ENCODE measurements around the gene SLC25A29.
A peak's percentile ranks its signal among the peaks of the same experiment; 100 is the strongest.

SLC25A29 gene

DNA sequence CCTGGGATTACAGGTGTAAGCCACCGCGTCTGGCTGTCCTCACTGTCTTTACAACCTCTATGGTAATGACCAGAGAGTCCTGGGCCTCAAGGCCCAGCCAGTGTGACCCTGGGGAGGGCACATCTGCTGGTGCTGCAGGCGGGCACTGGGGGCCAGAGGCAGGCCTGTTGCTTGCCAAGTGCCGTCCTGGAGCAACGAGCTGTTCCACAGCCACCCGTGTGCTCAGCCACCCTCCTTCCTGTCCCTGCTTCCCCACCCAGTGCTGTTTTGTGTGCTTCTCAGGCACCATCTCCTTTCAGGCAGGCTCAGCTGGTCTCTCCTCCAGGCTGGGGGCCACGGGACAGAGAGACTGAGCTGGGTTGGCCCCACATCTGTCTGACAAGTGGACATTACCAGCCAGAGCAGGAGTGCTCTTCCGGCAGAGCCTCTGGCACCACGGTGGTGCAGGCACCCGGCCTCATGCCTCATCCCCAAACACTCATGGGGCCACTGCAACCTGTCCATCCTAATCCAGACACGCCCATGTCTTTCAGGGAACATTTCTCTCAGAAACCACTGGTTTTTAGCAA, 25.9 kb upstream of the SLC25A29 start:
- no peak for DNase-seq (ENCODE audit: low read depth in 2 of 2)

DNA sequence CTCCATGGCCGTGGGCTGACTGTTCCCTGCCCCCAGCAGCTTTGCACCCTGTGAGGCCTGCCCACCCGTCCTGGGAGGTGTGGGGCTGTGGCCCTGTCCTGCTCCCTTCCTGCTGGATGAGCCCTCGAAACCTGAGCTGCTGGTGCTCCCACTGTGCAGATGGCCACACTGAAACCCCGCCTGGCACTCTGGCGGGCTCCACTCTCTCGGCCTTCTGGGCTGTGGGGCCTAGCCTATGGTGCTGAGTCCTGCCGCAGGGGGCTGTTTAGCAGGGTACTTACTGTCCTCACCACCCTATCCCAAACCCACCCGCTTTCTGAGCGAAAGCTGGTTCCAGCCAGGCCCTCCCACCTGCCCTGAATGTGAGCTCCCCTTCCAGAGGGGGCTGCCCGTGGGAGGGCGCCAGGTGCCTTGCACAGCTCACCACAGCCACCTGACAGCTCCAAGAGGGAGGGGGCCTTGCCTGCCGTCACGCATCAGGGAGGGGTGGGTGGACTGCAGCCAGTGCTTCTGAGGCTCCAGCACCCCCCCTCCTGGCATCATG, 24.2 kb upstream of the SLC25A29 start:
- DNase-seq (ENCODE audit: low read depth in 2 of 2): no peak

DNA sequence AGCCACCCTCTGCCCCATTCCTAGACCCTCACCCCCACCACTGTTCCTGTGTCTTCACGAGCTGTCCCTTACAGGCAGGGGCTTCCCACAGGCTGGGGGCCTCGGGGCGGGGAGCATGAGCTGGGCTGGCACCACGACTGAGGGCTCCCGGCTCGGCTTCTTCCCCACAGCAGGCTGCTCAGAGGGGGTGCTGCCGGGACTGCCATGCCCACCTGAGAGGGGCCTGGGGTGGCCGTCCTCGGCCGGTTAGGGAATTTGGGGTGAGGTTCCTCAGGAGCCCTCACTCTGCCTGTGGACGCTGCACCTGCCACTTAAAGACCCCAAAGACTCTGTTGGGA, 23.7 kb upstream of the SLC25A29 start:
- DNase-seq (ENCODE audit: low read depth in 2 of 2): no peak

DNA sequence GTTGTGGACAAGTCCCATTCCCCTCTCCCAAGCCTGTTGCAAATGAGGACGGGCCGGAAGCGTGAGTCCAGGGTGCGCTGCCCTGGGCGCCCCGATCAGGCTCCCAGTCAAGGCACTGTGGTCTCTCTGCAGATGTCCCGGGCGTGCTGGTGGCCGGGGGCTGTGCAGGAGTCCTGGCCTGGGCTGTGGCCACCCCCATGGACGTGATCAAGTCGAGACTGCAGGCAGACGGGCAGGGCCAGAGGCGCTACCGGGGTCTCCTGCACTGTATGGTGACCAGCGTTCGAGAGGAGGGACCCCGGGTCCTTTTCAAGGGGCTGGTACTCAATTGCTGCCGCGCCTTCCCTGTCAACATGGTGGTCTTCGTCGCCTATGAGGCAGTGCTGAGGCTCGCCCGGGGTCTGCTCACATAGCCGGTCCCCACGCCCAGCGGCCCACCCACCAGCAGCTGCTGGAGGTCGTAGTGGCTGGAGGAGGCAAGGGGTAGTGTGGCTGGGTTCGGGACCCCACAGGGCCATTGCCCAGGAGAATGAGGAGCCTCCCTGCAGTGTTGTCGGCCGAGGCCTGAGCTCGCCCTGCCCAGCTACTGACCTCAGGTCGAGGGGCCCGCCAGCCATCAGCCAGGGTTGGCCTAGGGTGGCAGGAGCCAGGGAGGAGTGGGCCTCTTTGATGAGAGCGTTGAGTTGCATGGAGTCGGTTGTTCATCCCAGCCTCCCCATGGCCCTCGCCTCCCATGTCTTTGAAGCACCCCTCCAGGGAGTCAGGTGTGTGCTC, 23.2 kb upstream of the SLC25A29 start:
- DNase-seq (ENCODE audit: low read depth in 2 of 2): no peak

DNA sequence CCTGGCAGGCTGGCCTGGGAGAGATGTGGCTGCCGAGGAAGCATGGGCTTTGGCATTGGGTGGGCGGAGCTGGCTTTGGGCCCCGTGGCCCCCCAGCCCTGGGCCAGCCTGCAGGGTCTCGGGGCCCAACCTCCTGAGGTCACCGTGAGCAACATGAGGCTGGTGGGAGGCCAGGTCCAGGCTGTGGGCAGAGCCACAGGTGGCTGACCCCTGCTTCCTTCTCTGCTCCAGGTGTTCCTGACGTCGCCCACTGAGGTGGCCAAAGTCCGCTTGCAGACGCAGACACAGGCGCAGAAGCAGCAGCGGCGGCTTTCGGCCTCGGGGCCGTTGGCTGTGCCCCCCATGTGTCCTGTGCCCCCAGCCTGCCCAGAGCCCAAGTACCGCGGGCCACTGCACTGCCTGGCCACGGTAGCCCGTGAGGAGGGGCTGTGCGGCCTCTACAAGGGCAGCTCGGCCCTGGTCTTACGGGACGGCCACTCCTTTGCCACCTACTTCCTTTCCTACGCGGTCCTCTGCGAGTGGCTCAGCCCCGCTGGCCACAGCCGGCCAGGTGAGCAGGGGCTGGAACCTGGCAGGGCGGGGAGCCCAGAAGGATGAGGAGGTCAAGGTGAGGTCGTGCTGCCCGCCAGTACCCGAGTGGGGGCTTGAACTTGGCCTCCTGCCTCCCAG, 22.4 kb upstream of the SLC25A29 start:
- DNase-seq (ENCODE audit: low read depth in 2 of 2): no peak

DNA sequence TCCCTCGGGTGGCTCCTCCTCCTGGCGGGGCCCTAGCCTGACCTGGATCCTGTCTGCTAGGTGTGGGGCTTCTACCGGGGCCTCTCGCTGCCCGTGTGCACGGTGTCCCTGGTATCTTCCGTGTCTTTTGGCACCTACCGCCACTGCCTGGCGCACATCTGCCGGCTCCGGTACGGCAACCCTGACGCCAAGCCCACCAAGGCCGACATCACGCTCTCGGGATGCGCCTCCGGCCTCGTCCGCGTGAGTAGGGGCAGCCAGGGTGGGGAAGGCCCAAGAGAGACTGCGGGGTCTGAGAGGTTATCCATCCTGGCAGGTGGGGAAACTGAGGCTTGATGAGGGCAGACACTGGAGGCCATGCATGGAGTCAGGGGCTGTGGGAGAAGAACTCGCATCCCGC, 20.9 kb upstream of the SLC25A29 start:
- DNase-seq (ENCODE audit: low read depth in 2 of 2): no peak

DNA sequence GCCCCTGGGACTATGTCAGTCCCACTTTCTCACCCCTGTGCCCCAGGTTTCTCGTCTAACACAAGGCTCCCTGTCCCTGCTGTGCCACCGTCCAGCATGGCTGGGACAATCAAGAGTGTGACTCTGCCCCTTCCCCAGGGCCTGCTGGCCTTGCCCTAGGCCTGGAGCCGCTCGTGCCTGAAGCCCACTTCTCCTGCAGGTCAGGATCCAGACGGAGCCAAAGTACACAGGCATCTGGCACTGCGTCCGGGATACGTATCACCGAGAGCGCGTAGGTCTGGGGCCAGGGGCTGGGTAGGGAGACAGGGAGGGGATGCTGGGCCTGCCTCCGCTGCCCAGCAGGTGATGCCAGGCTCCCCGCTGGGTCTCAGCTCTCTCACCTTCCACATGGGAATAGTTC, 19.7 kb upstream of the SLC25A29 start:
- no peak for DNase-seq (ENCODE audit: low read depth in 2 of 2)

DNA sequence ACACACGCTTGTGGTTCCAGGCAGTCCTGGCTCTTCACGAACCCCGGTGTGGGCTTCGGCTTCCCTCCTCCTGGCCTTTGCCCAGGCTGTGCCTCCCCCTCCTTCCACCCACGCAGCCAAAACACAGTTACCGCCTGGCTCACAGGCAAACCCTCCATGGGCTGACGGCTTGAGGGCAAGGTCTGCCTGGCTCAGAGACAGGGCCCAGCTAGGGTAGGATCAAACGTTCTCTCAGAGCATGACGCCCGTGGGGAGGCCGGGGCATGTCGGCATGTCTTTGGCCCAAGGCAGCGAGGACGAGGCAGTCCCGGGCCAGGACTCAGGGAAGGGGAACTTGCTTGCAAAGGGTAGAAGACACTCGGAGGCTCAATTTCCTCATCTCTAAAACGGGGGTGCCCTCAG, 19.0 kb upstream of the SLC25A29 start:
- DNase-seq (ENCODE audit: low read depth in 2 of 2): no peak

DNA sequence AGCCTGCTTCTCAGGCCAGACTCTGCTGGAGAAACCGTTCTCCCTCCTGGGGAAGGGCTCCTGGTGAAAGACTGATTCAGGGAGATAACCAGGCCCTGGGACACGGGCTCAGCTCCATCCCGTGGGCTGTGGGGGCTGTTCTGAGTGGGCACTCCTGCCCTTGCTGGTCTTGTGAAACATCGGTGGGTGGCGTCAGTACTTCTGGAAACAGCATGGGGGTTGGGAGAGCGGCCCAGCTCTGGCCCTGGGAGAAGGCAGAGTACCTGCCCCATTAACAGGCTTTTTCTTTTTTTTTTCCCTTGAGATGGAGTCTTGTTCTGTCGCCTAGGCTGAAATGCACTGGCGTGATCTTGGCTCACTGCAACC, 17.7 kb upstream of the SLC25A29 start:
- DNase-seq (ENCODE audit: low read depth in 2 of 2): no peak

DNA sequence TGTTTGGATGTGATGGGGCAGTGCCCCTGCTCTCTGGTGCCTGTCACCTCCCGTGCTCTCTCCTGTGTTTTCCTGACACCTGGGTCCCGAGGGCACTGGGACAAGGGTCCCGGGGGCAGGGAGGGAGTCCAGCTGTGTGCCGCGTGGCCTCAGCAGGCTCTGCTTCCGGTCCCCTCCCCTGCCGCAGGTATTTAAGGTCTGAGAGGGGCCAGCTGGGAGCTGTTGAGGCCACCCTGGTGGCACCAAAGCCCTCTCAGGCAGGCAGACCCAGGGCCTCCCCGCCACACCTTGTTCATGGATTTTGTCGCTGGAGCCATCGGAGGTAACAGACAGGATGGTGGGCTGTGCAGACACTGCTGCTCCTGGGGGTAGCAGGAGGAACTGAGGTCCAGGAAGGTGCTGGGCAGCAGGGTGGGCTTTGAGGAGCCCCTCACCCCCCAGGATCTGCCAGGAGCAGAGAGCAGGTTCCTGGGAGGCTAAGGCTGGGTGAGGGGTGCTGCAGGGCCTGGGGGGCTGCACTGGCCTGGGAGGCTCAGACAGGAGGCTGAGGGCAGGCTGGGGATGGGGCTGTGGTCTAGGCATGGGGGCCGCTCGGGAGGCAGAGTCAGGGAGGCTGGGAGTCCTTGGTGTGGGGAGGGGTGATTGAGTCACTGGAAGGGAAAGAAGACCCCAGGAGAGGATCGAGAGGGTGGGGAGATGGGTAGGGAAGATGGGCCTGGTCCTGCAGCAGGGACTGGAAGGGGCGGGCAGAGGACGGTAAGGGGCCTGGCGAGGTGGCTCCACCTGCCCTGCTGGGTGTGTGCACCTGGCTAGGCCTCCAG, 17.1 kb upstream of the SLC25A29 start, which contains the start of gene SLC25A47:
SLC25A47 (plus strand) TSS at position 219 of the 821 bp plus-strand sequence; CDS start at position 295, 76 bp downstream.
- DNase-seq (ENCODE audit: low read depth in 2 of 2): no peak

DNA sequence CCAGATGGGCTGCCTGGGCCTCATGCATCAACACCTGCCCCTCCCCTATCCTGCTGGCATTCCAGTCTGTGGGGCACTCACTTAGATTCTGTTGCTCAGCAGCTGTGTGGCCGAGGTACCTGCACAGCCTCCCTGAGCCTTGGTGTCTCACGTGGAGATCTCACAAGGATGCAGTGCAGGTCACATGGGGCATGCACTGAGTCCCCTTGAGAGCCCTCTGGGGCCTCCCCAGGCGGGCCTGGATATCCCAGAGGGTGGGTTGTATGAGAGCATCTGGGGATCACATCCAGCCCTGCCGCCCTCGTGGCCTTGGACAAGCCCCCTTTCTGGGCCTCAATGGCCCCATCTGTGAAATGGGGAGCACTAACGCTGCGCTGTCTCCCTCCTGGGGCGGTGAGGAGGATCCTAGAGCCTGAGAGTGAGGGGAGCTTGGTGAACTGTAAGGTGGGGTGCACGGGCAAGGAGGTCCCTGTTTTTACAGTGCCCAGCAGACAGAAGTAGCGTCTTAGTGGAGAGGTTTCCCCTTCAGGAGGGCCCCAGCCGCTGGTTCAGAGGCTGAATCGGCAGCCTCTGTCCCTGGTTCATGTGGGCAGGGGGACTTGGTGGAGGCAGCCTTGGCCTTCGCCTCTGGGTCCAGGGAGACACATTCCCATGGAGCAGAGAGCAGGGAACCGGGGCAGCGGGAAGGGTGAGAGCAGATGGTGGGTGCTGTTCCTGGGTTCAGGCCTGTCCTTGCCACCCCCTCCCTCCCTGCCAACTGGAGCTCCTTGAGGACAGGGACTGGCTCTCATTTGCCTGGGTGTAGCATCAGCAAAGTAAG, 16.1 kb upstream of the SLC25A29 start:
- DNase-seq (ENCODE audit: low read depth in 2 of 2): no peak

DNA sequence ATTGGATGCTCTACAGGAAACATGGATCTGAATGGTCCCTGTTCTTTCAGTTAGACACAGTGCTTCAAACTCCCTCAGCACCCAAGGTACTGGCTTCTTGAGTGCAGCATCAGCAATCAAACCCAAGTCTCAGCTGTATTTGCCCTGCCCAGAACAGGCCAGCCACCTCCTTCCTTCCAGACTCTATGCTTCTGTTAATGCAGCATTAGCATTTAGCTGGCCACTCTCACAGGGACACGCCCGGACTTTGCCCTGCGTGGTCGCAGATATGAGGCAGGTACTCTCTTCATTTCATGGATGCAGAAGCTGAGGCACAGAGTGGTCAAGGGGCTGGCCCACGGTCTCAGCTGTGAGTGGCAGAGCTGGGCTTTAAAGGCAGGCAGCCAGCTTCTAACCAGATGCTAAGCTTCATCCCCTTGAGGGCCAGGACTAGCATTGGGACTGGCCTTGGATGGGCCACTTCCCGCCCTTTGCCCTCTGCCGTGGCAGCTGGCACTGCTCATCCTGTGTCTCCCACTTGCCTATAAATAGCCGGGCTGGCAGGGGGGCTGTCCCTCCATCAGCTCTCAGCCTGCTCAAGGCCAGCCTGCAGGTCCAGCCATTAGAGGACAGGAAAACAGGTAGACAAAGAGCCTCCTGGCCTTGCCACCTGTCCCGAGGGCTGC, 15.4 kb upstream of the SLC25A29 start:
- no peak for DNase-seq (ENCODE audit: low read depth in 2 of 2)

DNA sequence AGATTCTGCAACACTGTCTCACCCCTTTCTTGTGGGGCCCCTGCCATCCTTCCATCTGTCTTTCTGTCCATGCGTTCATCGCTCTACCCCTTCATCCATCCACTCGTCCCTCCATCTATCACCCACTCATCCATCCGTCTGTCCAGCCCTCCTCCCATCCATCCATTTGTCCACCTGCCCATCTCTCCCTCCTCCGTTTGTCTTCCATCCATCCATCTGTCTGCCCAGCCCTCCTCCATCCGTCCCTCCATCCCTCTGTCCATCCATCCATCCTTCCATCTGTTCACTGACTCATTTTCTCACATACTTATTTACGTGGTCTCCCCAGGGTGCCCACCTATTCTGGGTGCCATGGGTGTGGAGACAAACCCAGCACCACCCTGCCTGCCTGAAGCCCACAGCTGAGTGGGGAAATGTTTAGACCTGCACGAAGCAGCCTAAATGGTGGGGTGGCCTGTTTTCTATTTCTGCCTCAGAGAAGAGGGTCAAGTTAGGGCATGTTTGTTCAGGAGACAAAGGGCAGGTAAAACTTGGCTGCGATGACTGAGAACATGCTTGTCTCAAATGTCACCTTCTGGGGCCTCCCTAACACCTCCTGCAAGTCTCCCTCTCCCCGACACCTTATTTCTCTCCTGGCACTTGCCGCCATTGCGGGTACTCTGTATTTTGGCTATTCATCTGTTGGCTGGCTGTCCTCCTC, 14.1 kb upstream of the SLC25A29 start:
- DNase-seq (ENCODE audit: low read depth in 2 of 2): no peak

DNA sequence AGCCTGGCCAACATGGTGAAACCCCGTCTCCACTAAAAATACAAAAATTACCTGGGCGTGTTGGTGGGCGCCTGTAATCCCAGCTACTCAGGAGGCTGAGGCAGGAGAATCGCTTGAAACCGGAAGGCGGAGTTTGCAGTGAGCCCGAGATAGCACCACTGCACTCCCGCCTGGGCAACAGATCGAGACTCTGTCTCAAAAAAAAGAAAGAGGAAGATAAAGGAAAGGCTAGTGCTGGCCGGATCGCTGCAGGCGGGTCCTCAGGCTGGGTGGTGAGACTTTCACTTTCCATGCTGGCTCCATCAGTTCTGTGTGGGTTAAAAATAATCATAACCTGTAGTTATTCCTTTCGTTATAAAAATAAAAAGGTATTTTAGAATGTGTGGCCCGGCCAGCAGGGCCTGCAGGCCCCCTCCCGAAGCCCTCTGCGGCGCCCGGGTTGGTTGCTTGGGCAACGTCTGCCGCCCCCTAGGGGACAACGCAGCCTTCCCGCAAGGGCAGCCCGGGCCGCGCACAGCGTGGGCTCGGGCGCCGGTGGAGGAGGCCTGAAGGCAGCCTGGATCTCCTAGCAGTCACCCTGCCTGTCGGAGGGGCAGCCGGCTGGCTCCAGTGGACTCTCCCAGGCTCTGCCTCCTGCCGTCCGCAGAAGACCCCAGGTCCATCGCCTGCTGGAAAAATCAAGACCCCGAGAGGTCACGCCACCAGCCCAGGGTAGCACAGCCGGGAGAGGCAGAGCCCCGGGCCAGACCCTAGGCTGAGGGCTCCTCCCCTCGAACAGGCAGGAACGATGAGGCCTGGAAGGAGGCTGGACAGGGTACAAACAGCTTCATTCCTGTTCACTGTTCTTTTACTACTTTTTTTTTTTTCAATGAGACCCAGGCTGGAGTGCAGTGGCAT, 11.9 kb upstream of the SLC25A29 start:
- DNase-seq (ENCODE audit: low read depth in 2 of 2): peak; percentile 68 to 69

DNA sequence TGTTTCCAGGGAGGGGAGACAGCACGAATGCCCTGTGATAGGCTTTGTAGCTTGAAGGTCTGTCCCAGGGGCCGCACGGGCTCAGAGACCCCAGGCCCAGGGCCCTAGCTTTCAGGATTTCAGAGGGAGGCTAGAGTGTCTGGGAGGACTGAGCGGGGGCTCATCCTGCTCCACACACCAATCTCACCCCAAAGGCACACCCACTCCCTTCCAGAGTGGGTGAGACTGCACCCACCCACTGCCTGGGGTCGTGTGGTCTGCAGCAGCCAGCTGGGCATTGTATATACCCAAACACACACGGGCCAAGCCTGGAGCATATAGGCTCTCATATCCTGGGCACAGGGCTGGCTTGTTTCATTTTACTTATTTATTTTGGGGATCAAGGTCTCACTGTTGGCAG, 11.1 kb upstream of the SLC25A29 start:
- DNase-seq (ENCODE audit: low read depth in 2 of 2): no peak

DNA sequence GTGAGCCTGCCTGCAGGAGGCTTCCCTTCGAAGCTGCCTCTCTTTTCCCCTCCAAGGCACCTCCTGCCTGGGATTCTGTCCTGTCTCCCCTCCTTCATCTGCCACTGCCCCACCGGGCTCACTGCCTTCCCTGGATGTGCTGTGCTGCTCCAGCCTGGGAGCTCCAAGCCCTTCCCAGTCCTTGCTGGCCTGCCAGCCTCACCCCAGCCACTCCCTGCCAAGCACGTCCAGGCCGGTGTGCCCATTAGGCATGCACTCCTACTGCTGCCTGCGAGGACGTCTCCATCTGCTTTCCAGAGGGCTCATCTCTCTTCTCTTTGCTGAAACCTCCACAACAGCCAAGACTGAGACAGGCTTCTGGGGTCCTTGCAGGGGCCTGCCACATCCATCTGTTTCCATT, 8.5 kb upstream of the SLC25A29 start:
- DNase-seq (ENCODE audit: low read depth in 2 of 2): no peak

DNA sequence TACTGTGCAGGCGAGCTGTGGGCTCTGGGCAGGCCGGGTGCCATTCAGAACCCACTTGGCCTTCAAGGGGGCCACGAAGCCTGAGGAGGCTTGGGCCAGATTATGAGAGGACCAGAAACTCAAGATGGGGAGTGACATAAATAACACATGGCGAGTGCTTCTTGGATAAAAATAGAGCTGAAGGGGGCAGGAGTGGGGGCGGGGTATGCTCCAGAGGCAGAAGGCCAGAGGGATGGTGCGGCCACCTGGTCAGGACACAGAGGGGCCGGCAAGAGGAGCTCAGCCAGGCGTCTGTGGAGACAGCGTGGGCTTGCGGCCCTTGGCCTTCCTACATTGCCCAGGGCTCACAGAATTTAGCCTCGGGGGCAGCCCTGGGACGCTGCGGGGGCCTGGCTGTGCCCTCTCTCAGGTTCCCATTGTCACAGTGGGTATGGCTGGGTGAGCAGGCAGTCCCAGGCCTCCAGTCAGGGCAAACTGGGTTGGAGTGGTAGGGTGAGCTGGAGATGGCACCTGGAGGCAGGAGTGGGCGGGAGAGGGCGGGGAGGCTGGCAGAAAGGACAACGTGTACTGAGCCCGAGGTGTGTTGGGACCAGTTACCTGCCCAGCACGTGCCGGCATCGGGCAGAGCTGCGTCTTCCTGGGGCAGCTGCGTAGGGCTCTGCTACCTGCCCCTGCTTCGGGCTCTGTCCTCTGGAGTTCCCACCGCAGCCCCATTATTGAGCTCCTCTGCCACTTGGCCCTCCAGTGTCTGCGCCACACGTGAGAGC, 7.4 kb upstream of the SLC25A29 start:
- DNase-seq (ENCODE audit: low read depth in 2 of 2): no peak

DNA sequence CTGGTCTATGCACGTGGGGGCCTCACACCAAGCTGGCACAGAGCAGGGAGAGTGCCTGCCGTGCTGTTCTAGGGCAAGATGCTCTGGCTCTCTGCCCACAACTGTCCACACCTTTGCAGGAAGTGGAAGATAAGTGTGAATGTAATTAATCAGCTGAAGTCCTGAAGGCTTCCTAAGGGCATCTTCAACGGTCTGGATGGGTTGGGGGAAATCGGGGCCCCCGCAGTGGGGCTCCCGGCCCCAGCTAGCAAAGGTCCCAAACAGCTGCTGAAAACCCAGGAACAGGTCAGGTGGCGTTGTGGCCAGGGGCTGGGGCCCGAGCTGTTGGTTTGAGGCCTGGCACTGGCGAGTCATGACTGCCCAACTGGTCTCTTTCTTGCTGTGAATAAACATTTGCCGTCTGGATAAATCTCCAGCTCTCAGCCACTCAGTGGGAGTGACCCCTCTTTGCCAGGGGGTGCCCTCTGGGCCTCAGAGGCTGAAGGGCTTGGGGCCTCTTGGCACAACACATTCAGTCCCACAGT, 6.7 kb upstream of the SLC25A29 start:
- no peak for DNase-seq (ENCODE audit: low read depth in 2 of 2)
